Measurements from ENCODE around the gene DNAJB2. TPM values are rescaled to one million over a fixed set of nuclear protein-coding genes. Genes with fewer than 3 reads are reported as not detected.
A peak's percentile ranks its signal among the peaks of the same experiment; 100 is the strongest.

DNAJB2 gene
- total and polyA plus RNA-seq, 2 of the 8 experiments (the other 6 are each of a cell fraction or from before 2014, with no cell fraction given), result 21.0 to 26.3 TPM

GRCh38 chr2:219279151-219279915 lies at the start of gene DNAJB2 (continued):
- TF ChIP-seq RFX5 (IDR thresholded peaks at IDR 0.05; ENCODE audit: borderline replicate concordance, low read depth, low read length) (no peak), TBP (IDR thresholded peaks at IDR 0.05; ENCODE audit: low read depth, low read length) (peak; percentile 50), EZH2 (IDR thresholded peaks at IDR 0.05; ENCODE audit: low read depth, low read length, severe bottlenecking) (no peak), SIN3A (conservative IDR thresholded peaks at IDR 0.05 in 1 of 2, IDR thresholded peaks at IDR 0.05 in 1 of 2; ENCODE audit: low read depth in 1 of 2, low read length in 2 of 2) (peak; percentile 86 to 89; a peak in 2 of 4 replicates), SP1 (IDR thresholded peaks at IDR 0.05; ENCODE audit: low read depth, low read length) (peak; percentile 78; the same call in 1 of the 2 replicates), BACH1 (IDR thresholded peaks at IDR 0.05; ENCODE audit: low read length) (no peak), MAX (IDR thresholded peaks at IDR 0.05) (peak; percentile 73), SUZ12 (IDR thresholded peaks at IDR 0.05; ENCODE audit: low read length) (no peak), JUND (IDR thresholded peaks at IDR 0.05; ENCODE audit: low read length) (peak; percentile 34; the same call in 1 of the 2 replicates), SIRT6 (IDR thresholded peaks at IDR 0.05; ENCODE audit: low read length) (no peak), MAFK (IDR thresholded peaks at IDR 0.05; ENCODE audit: low read depth, low read length) (no peak), CBX5 (IDR thresholded peaks at IDR 0.05; ENCODE audit: low read depth, low read length) (no peak), E2F6 (IDR thresholded peaks at IDR 0.05) (no peak), TAF1 (IDR thresholded peaks at IDR 0.05; ENCODE audit: low read depth, low read length) (0 out of 2 replicates have a peak, but pooled peaks have one; percentile 63), USF2 (IDR thresholded peaks at IDR 0.05; ENCODE audit: low read length) (no peak), NANOG (IDR thresholded peaks at IDR 0.05; ENCODE audit: insufficient read depth, low read depth, low read length, poor library complexity, severe bottlenecking) (no peak), CBX8 (IDR thresholded peaks at IDR 0.05; ENCODE audit: borderline replicate concordance, low read depth, low read length) (no peak), POU5F1 (IDR thresholded peaks at IDR 0.05; ENCODE audit: low read depth, low read length) (no peak), FOSL1 (IDR thresholded peaks at IDR 0.05; ENCODE audit: insufficient read depth, low read depth, low read length) (no peak), CREB1 (IDR thresholded peaks at IDR 0.05) (peak; percentile 94)

All from H1 (cell line).